GM13977 (cell line): Measurements from ENCODE around the gene HSPBP1.

Experiments
- DNase-seq: peaks from one replicate; pipeline ENCODE4 v3.0.0; 2012; ENCODE audit warnings: low spot score
- in situ Hi-C: fragments of 300-500 bp; cut with MboI; formaldehyde crosslinking; loops from one replicate; pipeline ENCODE4 v1.12.0; 2022; ENCODE audit warnings: low sequenced_read_pairs, low pct_unique_long_range_greater_than_20kb, mixed read lengths, inconsistent platforms; ENCODE audit not compliant: unreplicated experiment
- TF ChIP-seq, protein P1 (sequence below): IDR thresholded peaks from 2 replicates; pipeline ENCODE4 v1.5.1; 2012; ENCODE audit warnings: mild to moderate bottlenecking, control low read depth; ENCODE audit not compliant: insufficient read depth; ENCODE audit errors: extremely low read depth, missing control alignments

HSPBP1 gene

DNA sequence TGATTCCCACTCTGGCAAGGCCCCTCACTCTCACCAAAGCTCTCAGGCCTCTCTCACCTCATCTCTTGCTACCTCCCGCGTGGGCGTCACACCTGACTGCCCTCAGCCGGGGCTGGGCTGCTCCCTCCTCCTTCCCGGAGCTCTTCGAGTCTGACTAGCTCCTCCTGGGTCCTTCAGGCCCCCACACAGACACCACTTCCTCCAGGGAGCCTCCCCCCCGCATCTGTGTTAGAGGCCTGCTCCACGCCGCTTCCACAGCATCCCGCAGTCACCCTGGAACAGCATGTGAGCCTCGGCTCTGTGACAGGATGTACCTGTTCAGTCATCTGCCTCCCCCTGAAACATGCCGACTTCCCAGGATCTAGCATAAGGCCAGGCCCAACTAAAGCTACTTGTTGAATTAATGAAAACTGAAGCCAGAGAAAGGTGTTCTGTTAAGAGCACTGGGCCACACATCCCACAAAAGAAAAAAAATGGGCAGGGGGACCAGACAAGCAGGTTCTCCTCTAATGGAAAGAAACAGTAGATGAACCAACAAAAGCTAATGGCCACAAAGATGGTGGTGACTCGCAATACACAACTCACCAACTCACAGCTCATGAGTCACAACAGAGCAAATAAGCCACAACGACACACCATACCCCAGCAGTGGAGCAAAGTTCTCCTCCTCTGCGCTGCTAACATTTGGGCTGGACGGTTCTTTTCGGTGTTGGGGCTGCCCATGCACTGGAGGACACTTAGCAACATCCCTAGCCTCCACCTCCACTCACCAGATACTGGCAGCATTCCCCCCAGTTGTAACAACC lies 24.1 kb downstream of the HSPBP1 start:
- in situ Hi-C loops, result no loop called here
- TF ChIP-seq, protein P1, sequence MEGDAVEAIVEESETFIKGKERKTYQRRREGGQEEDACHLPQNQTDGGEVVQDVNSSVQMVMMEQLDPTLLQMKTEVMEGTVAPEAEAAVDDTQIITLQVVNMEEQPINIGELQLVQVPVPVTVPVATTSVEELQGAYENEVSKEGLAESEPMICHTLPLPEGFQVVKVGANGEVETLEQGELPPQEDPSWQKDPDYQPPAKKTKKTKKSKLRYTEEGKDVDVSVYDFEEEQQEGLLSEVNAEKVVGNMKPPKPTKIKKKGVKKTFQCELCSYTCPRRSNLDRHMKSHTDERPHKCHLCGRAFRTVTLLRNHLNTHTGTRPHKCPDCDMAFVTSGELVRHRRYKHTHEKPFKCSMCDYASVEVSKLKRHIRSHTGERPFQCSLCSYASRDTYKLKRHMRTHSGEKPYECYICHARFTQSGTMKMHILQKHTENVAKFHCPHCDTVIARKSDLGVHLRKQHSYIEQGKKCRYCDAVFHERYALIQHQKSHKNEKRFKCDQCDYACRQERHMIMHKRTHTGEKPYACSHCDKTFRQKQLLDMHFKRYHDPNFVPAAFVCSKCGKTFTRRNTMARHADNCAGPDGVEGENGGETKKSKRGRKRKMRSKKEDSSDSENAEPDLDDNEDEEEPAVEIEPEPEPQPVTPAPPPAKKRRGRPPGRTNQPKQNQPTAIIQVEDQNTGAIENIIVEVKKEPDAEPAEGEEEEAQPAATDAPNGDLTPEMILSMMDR, result no peak
- peak; percentile 58 for DNase-seq

DNA sequence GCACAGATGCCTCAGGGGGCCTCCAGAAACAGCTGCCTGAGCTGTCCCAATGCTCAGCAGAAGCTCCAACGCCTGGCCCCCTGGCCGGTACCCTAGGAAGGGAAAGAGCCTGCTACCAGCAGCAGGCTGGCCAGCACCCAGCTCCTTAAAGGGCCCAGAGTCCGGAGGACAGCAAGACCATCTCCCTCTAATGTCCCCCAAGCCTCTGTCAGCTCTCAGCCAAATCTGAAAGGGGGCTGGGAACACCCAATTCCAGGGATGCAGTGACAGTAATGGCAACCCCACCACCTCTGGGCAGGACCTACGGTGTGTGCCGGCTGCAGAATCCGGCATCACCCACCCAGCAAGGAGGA lies 25.3 kb downstream of the HSPBP1 start:
- no peak for DNase-seq
- TF ChIP-seq, protein P1, result no peak
- in situ Hi-C loops, result no loop called here

DNA sequence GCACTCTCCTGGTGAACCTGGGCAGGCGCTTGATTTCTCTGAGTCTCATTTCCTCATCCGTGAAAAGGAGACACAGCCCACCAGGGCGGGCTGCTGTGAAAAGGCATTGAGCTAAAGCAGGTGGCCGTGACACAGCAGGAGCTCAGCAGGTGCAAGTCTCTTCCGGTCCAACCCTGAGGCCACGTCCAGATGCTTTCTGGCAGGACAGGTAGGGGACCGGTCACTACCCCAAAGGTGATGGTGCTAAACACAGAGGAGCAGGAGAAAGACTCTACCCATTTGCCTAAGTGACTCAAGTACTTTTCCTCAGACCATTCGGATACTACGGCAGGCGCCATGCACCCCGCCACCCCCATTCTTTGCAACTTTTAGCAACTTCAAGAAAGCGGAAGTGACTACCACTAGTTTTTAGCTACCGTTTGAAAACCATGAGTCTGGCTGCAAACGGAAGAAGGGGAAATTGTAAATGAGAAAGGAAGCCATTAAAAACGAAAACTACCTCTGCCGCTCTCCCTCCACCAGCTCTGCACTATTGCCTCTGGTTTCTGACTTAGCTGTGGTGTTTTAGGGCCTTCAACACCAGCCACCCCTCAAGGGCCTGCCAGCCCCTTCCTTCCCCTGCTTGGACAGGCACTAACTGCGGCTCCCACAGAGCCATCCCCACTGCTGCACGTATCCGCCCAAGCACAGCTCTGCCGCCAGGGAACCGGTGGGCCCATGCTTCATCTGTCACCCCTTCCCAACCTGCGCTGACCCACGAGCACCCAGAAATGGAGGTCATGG lies 25.9 kb downstream of the HSPBP1 start:
- peak; percentile 85 for DNase-seq
- TF ChIP-seq, protein P1, result no peak
- in situ Hi-C loops, result no loop called here

DNA sequence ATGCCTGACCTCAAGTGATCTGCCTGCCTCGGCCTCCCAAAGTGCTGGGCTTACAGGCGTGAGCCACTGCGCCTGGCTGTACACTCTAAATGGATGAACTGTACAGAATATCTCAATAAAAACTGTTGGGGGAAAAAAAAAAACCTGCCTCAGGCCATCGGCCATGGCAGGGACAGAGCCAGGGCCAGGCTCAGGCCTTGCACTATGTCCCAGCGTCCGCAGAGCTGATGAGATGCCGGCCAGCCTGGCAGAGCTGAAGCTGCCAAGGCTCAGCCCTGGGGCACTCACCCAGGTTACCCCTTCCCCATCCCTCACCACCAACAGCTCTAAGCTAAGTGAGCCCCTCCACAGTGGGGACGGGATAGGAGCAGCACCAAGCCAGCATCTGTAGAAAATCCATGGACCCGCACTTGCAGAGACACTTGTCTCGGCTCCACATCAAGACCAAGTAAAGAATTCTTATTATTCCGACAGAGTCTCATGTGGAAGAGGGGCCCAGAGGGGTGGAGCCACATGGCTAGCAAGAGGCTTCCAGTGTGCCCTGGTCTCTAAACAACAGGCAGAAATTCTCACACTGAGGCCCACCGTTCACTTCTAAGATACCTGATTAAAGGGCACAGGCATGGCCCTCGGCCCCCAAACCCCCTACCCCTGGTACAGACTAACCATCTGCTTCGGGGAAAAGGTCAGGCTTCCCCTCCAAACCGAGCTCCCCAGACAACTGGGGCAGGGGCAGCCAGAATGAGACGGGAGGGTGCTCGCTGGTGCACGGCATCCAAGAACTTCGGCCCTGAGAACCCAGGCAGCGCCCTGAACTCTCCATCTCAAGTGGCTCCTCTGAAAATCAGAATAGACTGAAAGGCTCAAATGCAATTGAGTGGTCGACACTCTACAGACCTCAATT lies 26.9 kb downstream of the HSPBP1 start:
- no peak for DNase-seq
- in situ Hi-C loops, result no loop called here
- TF ChIP-seq, protein P1, result no peak

DNA sequence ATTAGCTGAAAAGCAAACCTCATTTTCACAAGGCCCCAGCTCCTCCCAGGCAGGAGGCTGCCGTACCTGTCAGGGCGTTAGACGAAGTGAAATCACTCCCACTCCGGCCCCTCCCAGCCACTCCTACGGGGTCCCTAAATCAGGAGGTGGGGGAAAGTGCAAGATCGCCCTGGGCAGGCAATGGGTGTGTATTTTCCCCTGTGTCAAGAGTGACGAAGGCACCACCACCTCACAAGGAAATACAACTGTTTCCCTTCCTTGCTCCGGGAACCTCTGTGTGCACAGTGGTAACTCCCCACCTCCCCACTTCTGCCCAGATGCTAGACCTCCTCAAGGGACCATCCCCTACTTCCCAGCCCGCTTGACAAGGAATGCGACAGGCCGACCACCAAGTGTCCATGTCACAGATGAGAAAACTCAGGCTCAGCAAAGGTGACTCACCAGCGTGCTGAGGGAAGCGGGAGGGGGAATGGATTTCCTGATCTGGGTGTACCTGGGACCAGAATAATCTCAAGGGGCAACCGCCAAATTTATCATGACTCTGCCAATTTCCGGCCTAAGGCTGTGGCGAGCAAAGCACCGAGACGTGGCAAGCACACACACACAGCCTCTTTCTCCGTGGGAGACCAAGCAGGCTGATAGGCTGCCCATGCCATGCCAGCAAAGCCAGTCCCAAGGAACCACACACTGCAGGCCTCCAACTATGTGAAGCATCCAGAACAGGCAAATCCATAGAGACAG lies 28.4 kb downstream of the HSPBP1 start:
- TF ChIP-seq, protein P1, result no peak
- in situ Hi-C loops, result no loop called here
- no peak for DNase-seq
